ENCODE data around the gene PRKCH. TPM values are rescaled to one million over a fixed set of nuclear protein-coding genes. Genes with fewer than 3 reads are reported as not detected.
A peak's percentile ranks its signal among the peaks of the same experiment; 100 is the strongest.

The PRKCH gene
- total RNA-seq, 1 experiment from 2014 or later, result 22.3 TPM

- H3K4me3 Mint-ChIP-seq (ENCODE audit: low read depth, unreplicated experiment), result no peak overlapping the region
- BruUV-seq (replicated peaks), result no TSS peak
Observed at GRCh38 chr14:61296719-61297502, 24.5 kb upstream of the PRKCH start.

GRCh38 chr14:61297581-61297980 is 23.8 kb upstream of the PRKCH start:
- CTCF ChIA-PET, result no interaction called here
- BruUV-seq (replicated peaks), result no TSS peak
- H3K4me1 Mint-ChIP-seq (ENCODE audit: low read depth, unreplicated experiment), result peaks cover 9% of the 10 kb centered on the region
- intact Hi-C loops (cut with micrococcal nuclease; ENCODE audit: unreplicated experiment), result loop anchor here (2.0 to 10.0 kb wide), 4 partner anchors 141 to 827 kb away; no protein-coding TSS in a partner anchor
- no peak overlapping the region for H3K4me3 Mint-ChIP-seq (ENCODE audit: low read depth, unreplicated experiment)
- no peak overlapping the region for H3K27ac Mint-ChIP-seq (ENCODE audit: unreplicated experiment)
- no peak for TF ChIP-seq CTCF (IDR thresholded peaks at IDR 0.05; ENCODE audit: unreplicated experiment)
- H3K27me3 Mint-ChIP-seq (ENCODE audit: unreplicated experiment), result no peaks in the 10 kb centered on the region
- no peak for DNase-seq
- no peaks in the 10 kb centered on the region for H3K9me3 Mint-ChIP-seq (ENCODE audit: low read depth, unreplicated experiment)
- H3K36me3 Mint-ChIP-seq (ENCODE audit: insufficient read depth, unreplicated experiment), result no peaks in the 10 kb centered on the region

More at GRCh38 chr14:61296719-61297502, 24.5 kb upstream of the PRKCH start:
- CTCF ChIA-PET, result interaction anchor here (0.9 kb wide), 1 partner anchor 9 kb away, joined by 4 read pairs; no protein-coding TSS in a partner anchor
- DNase-seq, result peak; percentile 25
- H3K9me3 Mint-ChIP-seq (ENCODE audit: low read depth, unreplicated experiment), result no peaks in the 10 kb centered on the region
- no peak overlapping the region for H3K27ac Mint-ChIP-seq (ENCODE audit: unreplicated experiment)
- H3K27me3 Mint-ChIP-seq (ENCODE audit: unreplicated experiment), result no peaks in the 10 kb centered on the region
- peak; percentile 29 for TF ChIP-seq CTCF (IDR thresholded peaks at IDR 0.05; ENCODE audit: unreplicated experiment)
- intact Hi-C loops (cut with micrococcal nuclease; ENCODE audit: unreplicated experiment), result loop anchor here (2.0 to 10.0 kb wide), 4 partner anchors 142 to 828 kb away; no protein-coding TSS in a partner anchor
- peaks cover 9% of the 10 kb centered on the region for H3K4me1 Mint-ChIP-seq (ENCODE audit: low read depth, unreplicated experiment)
- no peaks in the 10 kb centered on the region for H3K36me3 Mint-ChIP-seq (ENCODE audit: insufficient read depth, unreplicated experiment)

GRCh38 chr14:61298824-61299223 is 22.6 kb upstream of the PRKCH start:
- no peaks in the 10 kb centered on the region for H3K9me3 Mint-ChIP-seq (ENCODE audit: low read depth, unreplicated experiment)

GRCh38 chr14:61300209-61300608 is 21.2 kb upstream of the PRKCH start:
- intact Hi-C loops (cut with micrococcal nuclease; ENCODE audit: unreplicated experiment), result no loop called here
- Mint-ChIP-seq H3K27ac (ENCODE audit: unreplicated experiment) (no peak overlapping the region), H3K4me3 (ENCODE audit: low read depth, unreplicated experiment) (no peak overlapping the region), H3K36me3 (ENCODE audit: insufficient read depth, unreplicated experiment) (no peaks in the 10 kb centered on the region), H3K27me3 (ENCODE audit: unreplicated experiment) (no peaks in the 10 kb centered on the region), H3K9me3 (ENCODE audit: low read depth, unreplicated experiment) (no peaks in the 10 kb centered on the region), H3K4me1 (ENCODE audit: low read depth, unreplicated experiment) (peaks cover 9% of the 10 kb centered on the region)
- DNase-seq, result no peak
- TF ChIP-seq CTCF (IDR thresholded peaks at IDR 0.05; ENCODE audit: unreplicated experiment), result no peak
- CTCF ChIA-PET, result no interaction called here
- no TSS peak for BruUV-seq (replicated peaks)

More at GRCh38 chr14:61298824-61299223, 22.6 kb upstream of the PRKCH start:
- Mint-ChIP-seq H3K36me3 (ENCODE audit: insufficient read depth, unreplicated experiment) (no peaks in the 10 kb centered on the region), H3K27ac (ENCODE audit: unreplicated experiment) (no peak overlapping the region), H3K27me3 (ENCODE audit: unreplicated experiment) (no peaks in the 10 kb centered on the region), H3K4me1 (ENCODE audit: low read depth, unreplicated experiment) (peaks cover 9% of the 10 kb centered on the region), H3K4me3 (ENCODE audit: low read depth, unreplicated experiment) (no peak overlapping the region)
- no peak for DNase-seq
- no TSS peak for BruUV-seq (replicated peaks)
- intact Hi-C loops (cut with micrococcal nuclease; ENCODE audit: unreplicated experiment), result loop anchor here (5.0 to 10.0 kb wide), 2 partner anchors 538 to 826 kb away; no protein-coding TSS in a partner anchor
- TF ChIP-seq CTCF (IDR thresholded peaks at IDR 0.05; ENCODE audit: unreplicated experiment), result no peak
- CTCF ChIA-PET, result no interaction called here
